HG02623 (cell line): Measurements from ENCODE around the gene DSCAM.
"Not testable (repeated sequence)": the region's sequence is repeated elsewhere in the genome, so short reads cannot be mapped to it uniquely, and the experiment has no call there.

ENCODE experiments used
- ATAC-seq: cut with Tn5 transposase; IDR thresholded peaks from one replicate; pipeline ENCODE4 v1.9.1; 2021; ENCODE audit warnings: moderate library complexity; ENCODE audit not compliant: unreplicated experiment

Gene DSCAM

DNA sequence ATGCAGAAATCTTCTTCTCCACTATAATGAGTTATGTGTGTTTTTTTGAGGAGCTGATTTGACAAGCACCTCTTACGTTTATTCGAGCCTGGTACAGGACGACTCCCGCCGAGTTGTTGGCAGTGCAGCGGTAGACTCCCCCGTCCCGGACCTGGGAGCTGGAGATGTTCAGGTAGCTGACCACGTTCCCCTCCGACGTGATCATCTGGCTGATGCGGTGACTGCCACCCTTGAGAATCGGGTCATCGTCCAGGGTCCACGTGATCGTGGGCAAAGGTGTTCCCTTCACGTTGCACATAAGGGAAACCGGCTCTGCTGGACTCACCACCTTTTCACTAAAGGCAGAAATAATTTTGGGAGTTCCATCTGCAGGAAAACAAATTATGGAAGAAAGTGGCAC, 507.9 kb downstream of the DSCAM start:
- no peak for ATAC-seq

DNA sequence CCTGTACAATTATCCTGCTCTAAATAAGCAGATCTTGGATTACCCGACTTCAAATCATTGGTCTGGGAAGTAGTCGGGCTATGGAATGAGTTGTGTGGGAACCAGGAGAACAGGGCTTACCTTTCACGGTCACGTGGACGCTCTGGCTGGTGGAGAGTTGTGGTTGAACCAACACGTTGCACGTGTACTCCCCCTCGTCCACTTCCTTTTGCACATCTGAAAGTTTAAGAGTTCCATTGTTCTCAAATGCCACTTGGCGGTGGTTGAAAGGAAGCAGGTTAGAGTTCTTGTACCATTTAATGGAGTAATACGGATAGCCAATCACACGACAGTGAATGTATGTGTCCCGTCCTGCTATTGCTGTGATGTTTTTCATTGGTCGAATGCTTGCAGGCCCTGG, 509.0 kb downstream of the DSCAM start:
- ATAC-seq, result no peak

DNA sequence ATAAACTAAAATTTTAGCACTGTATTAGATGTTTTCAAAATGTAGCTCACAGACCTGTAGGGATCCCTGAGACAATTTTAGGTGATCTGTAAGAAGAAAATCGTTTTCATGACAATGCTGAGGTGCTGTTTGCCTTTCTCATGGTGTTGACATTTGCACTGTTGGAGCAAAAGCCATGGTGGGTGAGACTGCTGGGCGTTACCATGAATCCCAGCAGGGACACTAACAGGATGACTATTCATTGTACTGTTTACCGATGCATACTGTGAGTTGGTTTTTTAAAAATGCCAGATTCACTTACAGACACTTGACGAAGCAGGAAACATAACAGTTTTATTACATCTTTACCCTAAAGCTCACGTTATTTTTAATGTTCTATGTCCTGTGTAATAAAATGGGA, 511.3 kb downstream of the DSCAM start:
- ATAC-seq, result no peak

DNA sequence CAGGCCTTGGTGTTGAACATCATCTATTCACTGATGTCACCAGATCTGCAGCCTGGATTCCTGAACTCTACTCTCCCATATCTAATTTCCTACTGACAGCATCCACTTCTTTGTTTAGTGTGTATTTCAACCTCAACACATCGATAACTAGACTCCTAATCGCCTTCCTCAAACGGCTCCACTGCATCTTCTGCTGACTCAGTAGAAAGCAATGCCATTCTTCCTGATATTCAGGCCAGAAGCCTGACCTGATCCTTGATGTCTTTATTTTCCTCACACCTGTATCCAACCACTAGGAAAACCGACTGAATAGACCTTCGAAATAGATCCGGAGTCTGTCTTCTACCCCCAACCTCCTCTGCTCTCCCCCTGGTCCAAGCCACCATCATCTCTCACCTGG, 512.8 kb downstream of the DSCAM start:
- no peak for ATAC-seq

DNA sequence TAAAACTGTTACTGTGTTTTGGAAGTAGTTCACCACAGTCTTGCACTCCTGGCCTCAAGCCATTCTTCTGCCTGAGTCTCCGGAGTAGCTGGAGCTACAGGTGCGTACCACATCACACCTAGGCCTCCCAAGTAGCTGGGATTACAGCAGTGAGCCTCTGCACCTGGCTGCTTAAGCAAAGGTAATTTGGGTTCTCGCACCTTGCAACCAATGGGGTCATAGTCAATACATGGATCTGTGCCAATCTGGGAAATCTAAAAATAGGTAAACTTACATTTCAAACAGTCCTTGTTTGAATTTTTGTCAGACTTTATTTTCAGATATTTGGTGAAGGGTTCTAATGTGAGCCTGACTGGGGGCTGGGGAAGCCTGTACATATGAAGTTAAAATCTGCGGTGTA, 513.2 kb downstream of the DSCAM start:
- no peak for ATAC-seq

DNA sequence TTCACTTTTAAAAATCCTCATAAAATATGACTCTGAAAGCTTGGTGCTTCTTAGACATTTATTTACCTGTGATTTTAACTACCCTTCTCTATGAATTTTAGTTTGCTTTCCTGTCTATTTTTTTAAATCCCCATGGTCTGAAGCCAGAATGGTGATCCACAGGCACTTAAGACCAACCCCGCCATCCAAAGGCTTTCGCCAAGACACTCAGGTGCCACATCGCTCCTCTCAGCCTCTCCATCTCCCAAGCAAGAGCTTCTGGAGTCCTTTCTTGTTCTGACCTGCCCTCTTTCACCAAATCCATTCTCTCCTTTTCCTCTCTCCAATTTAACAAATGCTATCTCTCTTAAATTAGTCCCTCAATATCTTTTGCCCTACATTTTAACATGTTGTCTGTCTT, 515.2 kb downstream of the DSCAM start:
- ATAC-seq, result no peak

DNA sequence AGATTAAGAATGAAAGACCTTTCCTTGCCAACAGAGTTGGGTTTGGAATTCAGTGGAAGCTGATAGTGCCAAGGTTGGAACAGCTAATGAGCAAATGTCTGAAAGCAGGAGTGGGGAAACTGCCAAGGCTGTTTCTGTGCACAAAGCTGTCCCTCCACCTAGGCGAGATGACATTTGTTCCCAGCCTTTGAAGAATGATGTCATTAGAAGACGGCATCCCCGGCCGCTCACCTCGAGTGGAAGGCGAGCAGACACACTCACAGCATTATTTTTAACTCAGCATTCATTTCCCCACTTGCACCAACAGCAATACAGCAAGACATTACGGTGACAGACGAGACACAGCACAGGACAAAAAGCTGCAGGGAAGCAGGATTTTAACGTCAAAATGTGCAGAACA, 515.8 kb downstream of the DSCAM start:
- no peak for ATAC-seq

DNA sequence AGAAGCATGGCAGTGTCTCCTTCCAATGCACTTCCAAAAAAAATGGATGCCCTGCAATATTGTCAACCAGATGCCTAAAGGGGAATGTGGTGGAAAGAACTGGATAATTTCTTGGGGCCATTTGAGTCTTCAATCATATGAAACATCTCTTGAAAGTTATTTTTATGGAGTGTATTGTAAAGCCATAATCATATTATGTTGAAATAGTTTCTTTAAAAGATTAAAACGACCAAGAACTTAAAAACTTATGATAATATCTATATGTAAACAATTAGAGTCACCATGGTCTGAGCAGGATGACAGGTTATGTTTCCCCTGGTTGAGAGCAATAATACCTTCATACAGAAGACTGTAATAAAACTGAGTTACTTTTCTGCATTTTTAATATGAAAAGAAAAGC, 522.6 kb downstream of the DSCAM start:
- no peak for ATAC-seq

DNA sequence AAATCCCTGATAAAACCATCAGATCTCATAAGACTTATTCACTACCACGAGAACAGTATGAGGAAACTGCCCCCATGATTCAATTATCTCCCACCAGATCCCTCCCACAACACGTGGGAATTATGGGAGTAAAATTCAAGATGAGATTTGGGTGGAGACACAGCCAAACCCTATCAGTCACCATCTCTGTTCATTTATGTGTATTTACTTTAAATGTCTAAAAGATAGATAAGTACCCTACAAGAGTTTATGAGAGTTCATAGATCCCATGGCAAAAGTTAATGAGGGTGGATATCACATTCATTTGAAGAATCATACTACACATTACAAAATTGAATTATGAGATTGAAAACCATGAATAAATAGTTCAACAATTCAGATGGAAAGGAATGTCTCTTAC, 526.2 kb downstream of the DSCAM start:
- ATAC-seq, result not testable (repeated sequence)

DNA sequence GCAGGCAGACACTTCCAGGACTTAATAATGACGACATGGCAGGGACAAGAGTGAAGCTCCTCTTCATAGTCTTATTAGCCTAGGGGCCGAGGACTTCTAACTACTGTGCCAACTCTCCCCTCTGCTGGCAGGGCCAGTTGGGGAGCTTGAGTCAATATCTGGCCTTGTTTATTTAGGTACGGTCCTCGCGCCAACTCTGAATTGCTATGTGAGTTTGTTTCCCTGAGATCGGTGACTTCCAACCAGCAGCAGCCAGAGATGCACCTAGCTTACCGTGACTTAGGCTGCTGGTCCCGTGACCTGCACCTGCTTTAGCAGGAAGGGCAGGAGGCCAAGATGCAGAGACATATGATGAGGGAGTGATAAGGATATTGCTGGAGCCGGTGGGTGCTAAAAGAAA, 528.6 kb downstream of the DSCAM start:
- no peak for ATAC-seq

DNA sequence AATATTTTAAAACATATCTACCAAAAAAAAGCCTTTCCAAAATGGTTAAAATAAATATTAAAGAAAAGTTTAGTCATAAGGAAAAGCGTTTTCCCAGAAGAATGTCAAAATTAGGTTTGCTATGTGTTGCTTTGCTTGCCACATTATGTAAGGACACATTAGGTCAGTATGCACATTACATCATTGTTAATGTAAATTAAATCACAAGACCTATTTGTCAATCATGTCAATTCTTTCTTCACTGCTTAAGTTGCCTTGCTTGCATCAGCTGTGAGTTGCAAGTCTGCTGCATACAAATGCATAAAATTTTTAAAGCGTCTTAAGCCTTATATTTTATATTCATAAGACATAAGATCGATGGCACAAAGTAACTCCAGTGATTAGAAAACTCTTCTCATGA, 530.9 kb downstream of the DSCAM start:
- no peak for ATAC-seq

DNA sequence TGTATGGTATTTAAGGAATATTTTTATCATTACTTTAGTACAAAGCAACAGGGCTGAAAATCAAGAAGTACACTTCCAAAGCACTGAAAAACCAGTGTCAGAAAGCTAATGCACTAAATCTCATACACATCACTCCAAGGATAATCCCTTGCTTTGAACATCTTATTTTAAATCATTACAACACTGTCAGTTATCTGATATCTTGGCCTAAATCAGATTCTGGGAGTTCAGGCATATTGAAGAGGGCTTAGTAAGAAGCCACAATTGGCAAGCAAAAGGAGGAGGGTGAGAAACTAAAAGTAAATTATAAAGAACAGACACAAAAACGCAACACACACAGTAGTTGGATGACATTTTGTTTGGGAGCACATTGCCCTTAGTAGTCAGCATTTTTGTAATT, 531.3 kb downstream of the DSCAM start:
- ATAC-seq, result no peak

DNA sequence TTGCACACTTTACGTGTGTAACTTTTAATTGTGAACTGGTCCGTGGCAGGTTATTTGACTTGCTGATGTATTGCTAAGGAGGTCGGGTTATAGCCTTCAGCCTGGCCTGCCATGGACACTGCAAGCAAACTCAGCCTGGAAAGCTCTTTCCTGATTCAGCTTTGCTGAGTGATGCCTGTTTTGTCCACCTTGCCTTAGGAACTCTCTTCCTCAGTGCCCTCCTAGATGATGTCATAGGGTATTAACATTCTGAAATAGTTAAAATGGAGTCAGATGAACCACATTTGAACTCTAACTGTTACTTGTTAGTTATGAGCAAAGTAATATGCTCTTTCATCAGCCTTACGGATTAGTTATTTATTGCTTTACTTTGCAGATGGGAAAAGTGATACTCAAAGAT, 533.7 kb downstream of the DSCAM start:
- no peak for ATAC-seq

DNA sequence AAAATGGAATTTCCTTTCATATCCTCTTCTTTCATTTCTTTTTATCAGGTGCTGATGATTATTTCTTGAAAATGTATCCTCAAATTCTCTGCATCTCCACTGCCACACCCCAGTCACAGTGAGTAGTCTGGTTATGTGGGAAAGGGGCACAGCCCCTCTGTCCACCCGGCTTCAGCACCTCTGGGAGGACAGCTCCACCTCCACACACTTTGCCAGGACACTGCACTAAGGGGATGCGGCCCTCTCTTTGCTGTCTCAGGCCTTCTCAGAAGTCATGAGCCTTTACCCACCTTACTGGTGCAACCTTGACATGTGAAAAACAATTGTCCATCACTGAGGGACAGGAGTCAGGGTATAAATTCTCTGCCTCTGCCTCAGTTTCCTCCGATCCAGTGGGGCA, 546.7 kb downstream of the DSCAM start:
- no peak for ATAC-seq

DNA sequence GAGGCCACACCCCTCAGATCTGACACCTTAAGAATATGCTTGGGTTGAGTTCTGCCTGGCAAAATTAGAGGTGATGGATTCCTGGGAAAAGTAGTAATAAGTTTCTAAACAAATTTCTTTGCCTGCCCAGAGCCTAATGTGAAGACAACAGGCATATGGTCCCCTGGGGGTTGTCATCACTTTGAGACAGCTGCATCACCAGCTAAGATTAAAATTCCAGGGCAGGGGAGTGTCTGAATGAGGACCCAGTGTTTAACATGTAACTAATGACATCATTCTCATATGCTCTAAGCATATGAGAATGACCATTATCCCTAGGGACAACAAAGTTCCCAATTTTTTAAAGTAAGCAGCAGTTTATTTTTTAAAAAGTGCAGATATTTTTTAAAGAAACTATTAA, 547.5 kb downstream of the DSCAM start:
- ATAC-seq, result no peak

DNA sequence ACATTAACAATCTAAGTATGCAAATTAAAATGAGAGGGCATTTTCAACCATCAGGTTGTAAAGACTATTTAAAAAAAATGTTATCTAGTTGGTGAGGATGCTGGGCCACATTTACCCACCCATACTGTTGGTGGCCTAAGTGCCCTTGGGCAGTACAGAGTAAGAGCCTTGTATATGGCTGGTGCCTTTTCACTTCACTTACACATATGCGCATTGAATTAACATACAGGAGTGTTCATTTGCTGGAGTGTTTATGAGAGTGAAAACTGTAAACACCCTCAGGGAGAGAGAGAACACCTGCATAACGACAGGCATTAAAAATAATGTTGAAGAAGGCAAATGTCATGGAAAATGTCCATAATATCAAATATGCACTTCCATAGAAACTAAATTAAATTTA, 552.6 kb downstream of the DSCAM start:
- no peak for ATAC-seq

DNA sequence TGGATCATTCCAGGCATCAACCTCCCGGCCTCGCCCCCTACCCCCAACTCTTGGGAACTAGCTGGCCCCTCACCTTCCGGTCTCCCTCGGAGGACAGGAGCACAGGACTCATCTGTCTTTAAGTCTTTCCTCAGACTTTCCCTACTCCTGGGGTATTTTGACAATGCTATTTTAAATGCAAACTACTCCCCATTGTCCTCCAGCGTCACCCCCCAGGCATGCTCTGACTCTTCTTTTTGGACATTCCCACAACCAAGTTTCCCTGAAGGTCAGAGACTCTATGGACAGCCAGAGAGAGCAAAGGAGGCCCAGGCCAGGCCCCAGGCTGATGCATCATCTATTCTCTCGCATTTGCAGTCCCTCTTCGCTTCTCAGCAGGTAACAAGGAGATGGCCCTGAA, 555.4 kb downstream of the DSCAM start:
- no peak for ATAC-seq

DNA sequence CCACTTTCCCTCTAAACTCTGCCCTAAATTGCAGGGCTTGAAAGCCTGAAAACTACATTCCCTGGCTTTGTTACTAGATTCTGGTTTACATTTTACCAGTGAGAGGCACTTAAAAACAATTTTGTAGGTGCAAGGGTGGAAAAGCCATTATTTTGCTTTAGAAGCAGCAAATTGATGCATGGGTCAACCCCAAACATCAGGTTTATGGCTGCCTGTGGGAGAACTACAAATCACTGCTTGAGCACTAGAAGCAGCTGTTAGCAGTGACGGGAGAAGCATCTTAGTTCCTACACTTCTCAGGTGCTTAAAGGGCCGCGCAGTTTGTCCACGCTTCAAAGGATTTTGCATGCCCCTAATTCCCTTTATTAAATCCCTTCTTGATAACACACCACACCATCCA, 562.5 kb downstream of the DSCAM start:
- ATAC-seq, result no peak

DNA sequence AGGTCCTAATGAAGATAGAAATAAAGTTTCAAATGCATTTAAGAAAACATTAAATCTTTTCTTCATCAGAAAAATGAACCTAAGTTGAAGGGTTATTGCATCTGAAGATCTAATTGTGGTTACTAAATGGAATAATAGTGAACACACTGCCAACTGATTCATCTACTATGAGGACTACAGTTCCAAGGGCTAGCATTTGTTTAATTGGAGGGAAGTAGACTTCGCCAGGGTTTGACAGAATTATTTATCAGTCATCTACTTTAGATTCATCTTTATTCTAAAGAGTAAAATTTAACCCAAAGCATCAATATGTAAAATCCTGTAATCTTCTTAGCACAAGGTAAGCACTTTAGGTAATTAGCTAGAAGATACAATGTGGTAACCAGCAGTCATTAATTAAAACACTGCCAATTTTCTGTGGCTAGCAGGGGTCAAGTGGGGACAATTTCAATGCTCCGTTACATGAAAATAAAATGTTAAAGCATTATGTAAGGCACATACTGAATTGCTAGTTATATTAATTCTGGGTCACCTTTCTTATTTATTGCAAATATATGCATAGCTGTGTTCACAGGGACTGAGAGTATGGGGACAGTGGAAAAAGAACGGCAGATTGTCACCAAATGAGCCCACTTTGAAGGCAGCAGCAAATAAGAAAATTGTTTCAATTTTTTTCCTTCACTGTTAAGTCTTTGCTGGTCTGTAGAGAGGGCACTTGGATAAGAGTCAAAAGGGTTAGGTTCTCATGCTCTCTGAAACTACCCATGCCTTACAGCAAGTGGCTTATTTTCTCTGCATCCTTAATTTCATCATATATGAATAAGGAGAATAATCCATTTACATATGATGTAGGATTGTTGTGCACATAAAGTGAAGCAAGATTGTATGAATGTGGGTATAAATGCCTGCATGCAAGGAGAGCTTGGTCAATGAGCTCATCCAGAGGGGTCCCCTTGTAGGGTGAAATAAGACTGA, 563.8 kb downstream of the DSCAM start:
- ATAC-seq, result no peak

DNA sequence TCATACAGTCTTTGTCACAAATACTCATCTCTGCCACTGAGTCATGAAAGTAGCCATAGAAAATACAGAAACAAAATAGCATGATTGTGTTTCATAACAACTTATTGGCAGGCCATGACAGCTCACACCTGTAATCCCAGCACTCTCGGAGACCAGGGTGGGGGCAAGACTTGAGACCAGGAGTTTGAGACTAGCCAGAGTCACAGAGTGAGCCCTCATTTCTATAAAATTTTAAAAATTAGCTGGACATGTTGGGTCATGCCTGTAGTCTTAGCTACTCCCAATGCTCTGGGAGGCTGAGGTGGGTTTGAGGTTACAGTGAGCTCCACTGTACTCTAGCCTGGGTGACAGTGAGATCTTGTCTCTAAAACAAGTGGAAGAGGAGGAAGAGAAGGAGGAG, 568.6 kb downstream of the DSCAM start:
- no peak for ATAC-seq

DNA sequence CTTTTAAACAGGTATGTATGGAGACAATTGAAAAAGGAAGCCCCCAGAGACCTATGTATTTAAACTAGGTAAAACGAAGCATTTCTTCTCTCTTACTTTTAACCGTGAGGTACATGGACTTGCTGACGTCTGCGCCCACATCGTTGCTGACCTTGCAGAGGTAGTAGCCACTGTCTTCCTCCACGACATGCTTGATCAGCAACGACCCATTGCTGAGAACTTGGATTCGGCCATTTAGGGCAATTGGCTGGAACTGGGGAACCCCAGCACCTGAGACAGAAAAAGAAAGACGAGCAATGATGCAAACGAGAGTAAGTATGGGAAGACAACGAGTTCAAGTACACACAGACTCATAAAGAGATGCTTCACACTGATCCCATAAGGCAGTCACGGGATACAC, 571.0 kb downstream of the DSCAM start:
- no peak for ATAC-seq

DNA sequence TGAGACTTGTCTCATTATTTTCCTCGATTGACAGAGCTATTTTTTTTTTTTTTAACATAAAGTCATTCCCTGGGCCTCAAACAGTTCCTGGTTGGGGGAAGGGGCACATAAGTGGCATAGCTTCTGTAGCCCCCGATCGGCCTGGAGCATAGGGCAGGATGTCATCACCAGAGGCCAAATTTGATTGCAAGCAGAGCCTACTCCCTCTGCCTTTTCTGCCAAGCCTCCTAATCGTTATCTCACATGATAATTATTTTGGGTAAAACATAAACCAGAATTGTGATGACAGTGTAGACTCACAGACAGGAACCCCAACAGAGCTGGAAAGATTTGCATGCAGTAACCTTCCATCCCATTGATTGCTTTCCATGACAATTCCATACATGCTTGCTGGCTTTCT, 574.9 kb downstream of the DSCAM start:
- ATAC-seq, result no peak

DNA sequence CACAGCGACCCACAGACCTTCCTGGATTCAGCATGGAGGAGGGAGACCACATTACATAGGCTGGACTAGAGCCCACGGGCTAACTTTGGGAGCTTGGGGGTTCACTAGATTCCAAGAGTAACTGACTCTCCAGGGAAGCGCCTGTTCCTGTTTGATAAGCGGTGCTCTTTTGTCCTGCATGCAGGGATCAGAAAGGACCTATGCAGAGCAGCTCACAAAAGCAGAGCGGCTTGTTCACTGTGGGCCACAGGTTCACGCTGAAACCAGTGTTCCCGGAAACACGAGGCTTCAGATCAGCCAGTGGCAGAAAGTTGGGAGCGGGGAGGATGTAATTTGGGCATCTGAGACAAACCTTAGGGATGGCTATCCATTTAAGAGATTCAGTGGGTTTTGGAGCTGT, 575.8 kb downstream of the DSCAM start:
- ATAC-seq, result no peak
